ENCODE measurements around the gene ZNF385C. TPM values are rescaled to one million over a fixed set of nuclear protein-coding genes. Genes with fewer than 3 reads are reported as not detected.
A peak's percentile ranks its signal among the peaks of the same experiment; 100 is the strongest.

Gene ZNF385C
- total and polyA plus RNA-seq, 2 donors (not counting 1 experiment from before 2014, with no cell fraction given), result 0.33 to 1.1 TPM

DNA sequence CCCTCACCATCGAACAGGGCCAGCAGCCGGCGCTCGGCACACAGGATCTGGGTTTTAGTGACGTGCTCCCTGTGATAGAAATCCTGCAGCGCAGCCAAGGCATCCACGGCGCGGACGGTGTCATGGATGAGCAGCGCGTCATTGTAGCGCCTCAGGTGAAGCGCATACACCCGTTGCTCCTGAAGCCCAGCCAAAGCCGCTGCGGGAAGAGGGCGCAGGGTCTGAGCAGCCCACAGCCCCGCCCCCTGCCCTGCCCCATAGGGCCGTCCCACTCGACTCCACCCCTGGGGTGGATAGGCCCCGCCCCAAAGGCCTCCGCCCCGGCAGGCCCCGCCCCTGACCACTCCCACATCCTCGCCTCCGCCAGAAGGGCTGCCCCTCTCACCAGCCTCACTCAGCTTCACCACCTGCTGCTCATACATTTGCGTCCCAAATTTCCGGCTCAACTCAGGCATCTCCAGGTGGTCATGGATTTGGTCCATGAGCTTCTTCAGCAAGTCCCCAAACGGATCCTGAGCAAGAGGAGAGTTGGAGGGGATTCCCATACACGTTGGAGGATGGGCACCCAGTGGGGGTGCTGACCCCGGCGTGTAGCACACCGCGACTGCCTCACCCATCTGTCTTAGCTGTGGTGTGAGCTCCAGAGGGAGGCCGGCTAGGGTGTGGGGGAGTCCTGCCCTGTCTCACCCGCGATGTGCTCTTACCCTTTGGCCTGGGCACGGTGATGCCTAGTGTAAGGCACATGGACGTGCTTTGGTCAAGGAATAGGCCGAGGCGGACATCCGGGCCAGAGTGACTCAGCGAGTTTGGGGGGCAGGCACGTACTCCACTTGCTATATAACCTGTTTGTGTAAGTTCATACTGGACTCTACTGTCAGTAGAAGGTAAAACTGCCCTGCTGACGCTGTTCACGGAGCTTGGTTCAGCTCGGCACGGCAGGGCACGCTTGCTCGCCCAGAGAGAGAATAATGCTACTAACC, 9.6 kb upstream of the ZNF385C start:
- 43% methylated on average over 48 of the region's 51 CpGs for WGBS (ENCODE audit: insufficient coverage)
- TF ChIP-seq, protein P1, sequence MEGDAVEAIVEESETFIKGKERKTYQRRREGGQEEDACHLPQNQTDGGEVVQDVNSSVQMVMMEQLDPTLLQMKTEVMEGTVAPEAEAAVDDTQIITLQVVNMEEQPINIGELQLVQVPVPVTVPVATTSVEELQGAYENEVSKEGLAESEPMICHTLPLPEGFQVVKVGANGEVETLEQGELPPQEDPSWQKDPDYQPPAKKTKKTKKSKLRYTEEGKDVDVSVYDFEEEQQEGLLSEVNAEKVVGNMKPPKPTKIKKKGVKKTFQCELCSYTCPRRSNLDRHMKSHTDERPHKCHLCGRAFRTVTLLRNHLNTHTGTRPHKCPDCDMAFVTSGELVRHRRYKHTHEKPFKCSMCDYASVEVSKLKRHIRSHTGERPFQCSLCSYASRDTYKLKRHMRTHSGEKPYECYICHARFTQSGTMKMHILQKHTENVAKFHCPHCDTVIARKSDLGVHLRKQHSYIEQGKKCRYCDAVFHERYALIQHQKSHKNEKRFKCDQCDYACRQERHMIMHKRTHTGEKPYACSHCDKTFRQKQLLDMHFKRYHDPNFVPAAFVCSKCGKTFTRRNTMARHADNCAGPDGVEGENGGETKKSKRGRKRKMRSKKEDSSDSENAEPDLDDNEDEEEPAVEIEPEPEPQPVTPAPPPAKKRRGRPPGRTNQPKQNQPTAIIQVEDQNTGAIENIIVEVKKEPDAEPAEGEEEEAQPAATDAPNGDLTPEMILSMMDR (IDR thresholded peaks at IDR 0.05), result no peak
- TF ChIP-seq EZH2 (IDR thresholded peaks at IDR 0.05; ENCODE audit: borderline replicate concordance, insufficient read depth, low read depth, low read length, poor library complexity, severe bottlenecking), result no peak
- H3K27me3 Mint-ChIP-seq, result no peaks in the 10 kb centered on the region
- Histone ChIP-seq H4K20me1 (ENCODE audit: control insufficient read depth, insufficient read depth, low read length, poor library complexity, severe bottlenecking) (no peaks in the 10 kb centered on the region), H2AFZ (ENCODE audit: insufficient read depth, low read depth, low read length, poor library complexity, severe bottlenecking) (peak overlapping the region; percentile 77), H3K27ac (ENCODE audit: low read length in 2 of 2) (no peak overlapping the region), H3K4me1 (ENCODE audit: control insufficient read depth in 2 of 2, insufficient read depth in 2 of 2, low read length in 2 of 2) (peaks cover 23 to 31% of the 10 kb centered on the region in 2 donors), H3K4me3 (ENCODE audit: control extremely low read depth in 1 of 5, extremely low read depth in 1 of 5, insufficient read depth in 1 of 5, low read depth in 2 of 5, low read length in 4 of 5) (peak overlapping the region in 3 of 5 experiments; percentile 44 to 49 (median 46)), H3K27me3 (replicated peaks in 1 of 4; ENCODE audit: control extremely low read depth in 1 of 4, control insufficient read depth in 3 of 4, insufficient read depth in 4 of 4, low read length in 3 of 4) (no peaks in the 10 kb centered on the region), H3K4me2 (replicated peaks; ENCODE audit: low read depth, low read length, poor library complexity, severe bottlenecking) (peak overlapping the region; percentile 90), H3K9ac (ENCODE audit: low read length) (peak overlapping the region; percentile 37), H3K36me3 (replicated peaks in 1 of 2; ENCODE audit: control extremely low read depth in 1 of 2, control insufficient read depth in 1 of 2, extremely low read depth in 1 of 2, insufficient read depth in 2 of 2, low read length in 1 of 2) (peaks cover 0 to 34% of the 10 kb centered on the region in 2 experiments), H3K9me3 (ENCODE audit: control extremely low read depth in 1 of 3, control insufficient read depth in 2 of 3, insufficient read depth in 1 of 3, low read length in 2 of 3) (peaks cover 0 to 4% (median 0%) of the 10 kb centered on the region in 3 donors), H3K79me2 (ENCODE audit: control insufficient read depth, insufficient read depth, low read length) (peaks cover 10% of the 10 kb centered on the region)
- CTCF ChIA-PET, result interaction anchor here (1.0 to 2.5 kb wide), 6 partner anchors 8 to 145 kb away, joined by 3 to 12 read pairs (median 8); no protein-coding TSS in a partner anchor
- DNase-seq (peak; percentile 90), ATAC-seq (ENCODE audit: low read depth) (peak; percentile 94)
- POLR2A ChIA-PET, result interaction anchor here (0.7 kb wide), 1 partner anchor 13 kb away, joined by 4 read pairs; the partner anchor contains the start of gene KAT2A
- H3K4me1 Mint-ChIP-seq, result peaks cover 36% of the 10 kb centered on the region
- H3K27ac Mint-ChIP-seq, result peak overlapping the region; percentile 50
- intact Hi-C loops (cut with micrococcal nuclease), result loop anchor here (1.0 kb wide), 2 partner anchors 8 to 10 kb away; partner anchors contain the start of gene ZNF385C
- no peaks in the 10 kb centered on the region for H3K9me3 Mint-ChIP-seq (ENCODE audit: insufficient read depth)
- H3K4me3 Mint-ChIP-seq, result peak overlapping the region; percentile 85

Measured in B cell (primary cell).